GM23338 (cell line): ENCODE measurements around the gene RAB11FIP4. TPM values are rescaled to one million over a fixed set of nuclear protein-coding genes. Genes with fewer than 3 reads are reported as not detected.

ENCODE experiments used
- ATAC-seq: fragments of 200-7000 bp; cut with Tn5 transposase; 3 replicates; pipeline ENCODE4 v1.9.1; 2020
- DNase-seq: peaks from one replicate; pipeline ENCODE4 v3.0.0-alpha.2; 2015; ENCODE audit warnings: low spot score
- H2AFZ ChIP-seq: fragments of 200-600 bp; sonication (generic); 2 replicates; pipeline ENCODE4 v1.8.0; 2016; ENCODE audit warnings: antibody characterized with exemption, mild to moderate bottlenecking, moderate library complexity
- H3F3A ChIP-seq: fragments of 200-600 bp; sonication (generic); replicated peaks from 2 replicates; pipeline ENCODE4 v1.8.0; 2017; ENCODE audit warnings: antibody characterized with exemption, mixed run types, low read depth
- H3K27ac ChIP-seq: fragments of 200-600 bp; sonication (generic); 2 replicates; pipeline ENCODE4 v1.6.1; 2016; ENCODE audit warnings: low read depth
- H3K27me3 ChIP-seq: fragments of 200-600 bp; sonication (generic); 2 replicates; pipeline ENCODE4 v1.8.0; 2016; ENCODE audit warnings: mild to moderate bottlenecking, mixed run types, moderate library complexity; ENCODE audit not compliant: insufficient read depth
- H3K36me3 ChIP-seq: fragments of 200-600 bp; sonication (generic); 2 replicates; pipeline ENCODE4 v1.8.0; 2016; ENCODE audit warnings: mild to moderate bottlenecking; ENCODE audit not compliant: insufficient read depth
- H3K4me1 ChIP-seq: fragments of 200-600 bp; sonication (generic); 2 replicates; pipeline ENCODE4 v1.8.0; 2016; ENCODE audit warnings: mild to moderate bottlenecking, moderate library complexity; ENCODE audit not compliant: insufficient read depth
- H3K4me2 ChIP-seq: fragments of 200-600 bp; sonication (generic); 2 replicates; pipeline ENCODE4 v1.7.1; 2017; ENCODE audit warnings: mixed run types
- H3K4me3 ChIP-seq: fragments of 200-600 bp; sonication (generic); 2 replicates; pipeline ENCODE4 v1.6.1; 2016; ENCODE audit warnings: mixed run types
- H3K79me2 ChIP-seq: fragments of 200-600 bp; sonication (generic); replicated peaks from 2 replicates; pipeline ENCODE4 v1.8.0; 2017; ENCODE audit warnings: mild to moderate bottlenecking; ENCODE audit not compliant: insufficient read depth
- H3K9me2 ChIP-seq: fragments of 200-600 bp; sonication (generic); 2 replicates; pipeline ENCODE4 v1.8.0; 2017; ENCODE audit not compliant: insufficient read depth
- H4K20me1 ChIP-seq: fragments of 200-600 bp; sonication (generic); replicated peaks from 2 replicates; pipeline ENCODE4 v1.8.0; 2017; ENCODE audit warnings: mild to moderate bottlenecking; ENCODE audit not compliant: insufficient read depth
- H3K27ac Mint-ChIP-seq: 2 replicates; pipeline ENCODE4 v1.8.0; 2020; ENCODE audit warnings: inconsistent platforms, mild to moderate bottlenecking, moderate library complexity, mixed read lengths
- H3K27me3 Mint-ChIP-seq: 3 replicates; pipeline ENCODE4 v1.8.0; 2022; ENCODE audit warnings: low read depth, mild to moderate bottlenecking, moderate library complexity, mixed read lengths, inconsistent platforms; ENCODE audit not compliant: insufficient read depth, poor library complexity
- H3K36me3 Mint-ChIP-seq: 3 replicates; pipeline ENCODE4 v1.8.0; 2021; ENCODE audit warnings: low read depth, mild to moderate bottlenecking, inconsistent platforms, moderate library complexity, mixed read lengths
- H3K4me1 Mint-ChIP-seq: 3 replicates; pipeline ENCODE4 v1.8.0; 2020; ENCODE audit warnings: mild to moderate bottlenecking, inconsistent platforms, mixed read lengths
- H3K4me3 Mint-ChIP-seq: 3 replicates; pipeline ENCODE4 v1.8.0; 2021; ENCODE audit warnings: moderate library complexity, mild to moderate bottlenecking, inconsistent platforms, mixed read lengths
- H3K9me3 Mint-ChIP-seq: 3 replicates; pipeline ENCODE4 v1.8.0; 2020; ENCODE audit warnings: moderate library complexity, mild to moderate bottlenecking, inconsistent platforms, mixed read lengths
- EZH2 ChIP-seq: fragments of 200-600 bp; sonication (generic); IDR thresholded peaks from one replicate; pipeline ENCODE4 v1.8.0; 2017; ENCODE audit warnings: antibody characterized with exemption, mild to moderate bottlenecking, low read depth; ENCODE audit not compliant: unreplicated experiment
- EZH2phosphoT487 ChIP-seq: fragments of 200-600 bp; sonication (generic); IDR thresholded peaks from one replicate; pipeline ENCODE4 v1.8.1; 2018; ENCODE audit warnings: antibody characterized with exemption; ENCODE audit not compliant: unreplicated experiment
- NANOG ChIP-seq: IDR thresholded peaks from 2 replicates; pipeline ENCODE4 v1.6.1; 2016; ENCODE audit warnings: antibody characterized with exemption, borderline replicate concordance
- POLR2AphosphoS5 ChIP-seq: IDR thresholded peaks from 2 replicates; pipeline ENCODE4 v1.6.1; 2016; ENCODE audit warnings: antibody characterized with exemption, low read depth
- REST ChIP-seq: IDR thresholded peaks from one replicate; pipeline ENCODE4 v1.6.1; 2018; ENCODE audit warnings: antibody characterized with exemption; ENCODE audit not compliant: unreplicated experiment
- ZNF114 ChIP-seq: fragments of 250-450 bp; sonication (Bioruptor Pico); IDR thresholded peaks from 2 replicates; pipeline ENCODE4 v1.5.0; 2020; ENCODE audit warnings: mild to moderate bottlenecking, moderate library complexity
- ZNF462 ChIP-seq: fragments of 250-450 bp; sonication (Bioruptor Pico); IDR thresholded peaks from 2 replicates; pipeline ENCODE4 v1.5.0; 2020; ENCODE audit warnings: mild to moderate bottlenecking, moderate library complexity
- polyA plus RNA-seq: library from polyadenylated mRNA; unstranded; fragments of >200 nt; fragmentation: Nextera tagmentation; extraction: Ambion mirVana; gene quantifications from 2 replicates; pipeline ENCODE4 v1.2.1, GENCODE V29; 2016
- total RNA-seq: library from RNA; depleted of rRNA; stranded (reverse); fragments of >200 nt; shearing (Covaris generic); gene quantifications from 2 replicates; pipeline ENCODE4 v1.2.3, GENCODE V29; 2014
- TF ChIP-seq, protein P1 (sequence below): IDR thresholded peaks from 2 replicates; pipeline ENCODE4 v1.6.1; 2016; ENCODE audit warnings: antibody characterized with exemption

Gene RAB11FIP4
- total and polyA plus RNA-seq, 2 experiments from 2014 or later: 26.0 to 65.6 TPM

- TF ChIP-seq REST (no peak), EZH2 (no peak), ZNF114 (no peak)
- TF ChIP-seq, protein P1, sequence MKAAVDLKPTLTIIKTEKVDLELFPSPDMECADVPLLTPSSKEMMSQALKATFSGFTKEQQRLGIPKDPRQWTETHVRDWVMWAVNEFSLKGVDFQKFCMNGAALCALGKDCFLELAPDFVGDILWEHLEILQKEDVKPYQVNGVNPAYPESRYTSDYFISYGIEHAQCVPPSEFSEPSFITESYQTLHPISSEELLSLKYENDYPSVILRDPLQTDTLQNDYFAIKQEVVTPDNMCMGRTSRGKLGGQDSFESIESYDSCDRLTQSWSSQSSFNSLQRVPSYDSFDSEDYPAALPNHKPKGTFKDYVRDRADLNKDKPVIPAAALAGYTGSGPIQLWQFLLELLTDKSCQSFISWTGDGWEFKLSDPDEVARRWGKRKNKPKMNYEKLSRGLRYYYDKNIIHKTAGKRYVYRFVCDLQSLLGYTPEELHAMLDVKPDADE: no peak
These were observed 161.1 kb downstream of the RAB11FIP4 start (continued) for GRCh38 chr17:31552568-31552967.

DNA sequence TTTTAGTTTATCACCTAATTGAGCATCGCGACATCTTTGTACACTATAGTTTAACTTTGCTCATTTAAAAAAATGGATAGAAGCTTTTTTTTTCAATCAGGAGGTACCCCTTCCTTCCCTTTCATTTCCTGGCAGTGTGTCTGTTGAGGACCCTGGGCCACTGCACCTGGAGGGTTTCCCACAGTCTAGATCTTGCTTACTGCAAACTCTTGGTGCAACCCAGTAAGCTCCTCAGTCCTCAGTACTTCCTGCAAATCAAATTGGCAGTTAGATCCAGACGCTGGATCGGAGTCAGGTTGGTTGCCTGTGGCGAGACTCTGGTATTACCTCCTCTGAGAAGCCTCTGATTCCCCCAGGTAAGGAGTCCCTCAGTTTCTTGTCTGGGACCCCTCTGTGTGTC is 162.0 kb downstream of the RAB11FIP4 start:
- Histone ChIP-seq H3K36me3 (no peaks in the 10 kb centered on the region), H2AFZ (no peak overlapping the region), H3K4me2 (no peak overlapping the region), H3K4me1 (peaks cover 5% of the 10 kb centered on the region; the same call in 1 of the 2 replicates), H3K4me3 (no peak overlapping the region), H3K9me2 (no peaks in the 10 kb centered on the region), H3K27ac (no peak overlapping the region), H3F3A (peaks cover 13% of the 10 kb centered on the region; the same call in 1 of the 2 replicates), H3K27me3 (peaks cover 10% of the 10 kb centered on the region; the same call in 1 of the 2 replicates), H4K20me1 (no peaks in the 10 kb centered on the region), H3K79me2 (no peaks in the 10 kb centered on the region)
- H3K9me3 Mint-ChIP-seq: no peaks in the 10 kb centered on the region; the same call in 2 of the 3 replicates
- no peaks in the 10 kb centered on the region; the same call in 2 of the 3 replicates for H3K36me3 Mint-ChIP-seq
- TF ChIP-seq POLR2AphosphoS5: no peak
- no peak for DNase-seq
- H3K27me3 Mint-ChIP-seq: peaks cover 18% of the 10 kb centered on the region
- ATAC-seq: no peak
- peaks cover 10% of the 10 kb centered on the region for H3K4me1 Mint-ChIP-seq
- H3K4me3 Mint-ChIP-seq: no peak overlapping the region
- H3K27ac Mint-ChIP-seq: no peak overlapping the region

GRCh38 chr17:31554930-31555329 is 163.5 kb downstream of the RAB11FIP4 start:
- no peaks in the 10 kb centered on the region for H3K79me2 ChIP-seq
- no peak overlapping the region for H3K4me2 ChIP-seq
- no peaks in the 10 kb centered on the region for H3K36me3 ChIP-seq
- no peak overlapping the region for H2AFZ ChIP-seq
- H3K4me3 Mint-ChIP-seq: no peak overlapping the region
- H3K4me3 ChIP-seq: no peak overlapping the region
- no peaks in the 10 kb centered on the region for H4K20me1 ChIP-seq
- no peak for DNase-seq
- H3K4me1 ChIP-seq: no peaks in the 10 kb centered on the region
- no peak overlapping the region for H3K27ac Mint-ChIP-seq
- no peaks in the 10 kb centered on the region; the same call in 2 of the 3 replicates for H3K9me3 Mint-ChIP-seq
- H3K9me2 ChIP-seq: no peaks in the 10 kb centered on the region
- peaks cover 18% of the 10 kb centered on the region for H3K27me3 ChIP-seq
- peaks cover 9% of the 10 kb centered on the region for H3K4me1 Mint-ChIP-seq
- peaks cover 13% of the 10 kb centered on the region; the same call in 1 of the 2 replicates for H3F3A ChIP-seq
- H3K36me3 Mint-ChIP-seq: no peaks in the 10 kb centered on the region; the same call in 2 of the 3 replicates
- ATAC-seq: no peak
- H3K27ac ChIP-seq: no peak overlapping the region
- H3K27me3 Mint-ChIP-seq: peaks cover 19% of the 10 kb centered on the region
- TF ChIP-seq EZH2phosphoT487 (no peak), NANOG (no peak), ZNF462 (CRISPR knock-in tag) (no peak), POLR2AphosphoS5 (no peak)
- TF ChIP-seq, protein P1: no peak
